Skin of body (tissue), 2 donors: ENCODE measurements around the gene C1D. TPM values are rescaled to one million over a fixed set of nuclear protein-coding genes. Genes with fewer than 3 reads are reported as not detected.

Source experiments
- DNase-seq: peaks from one replicate; lab custom pipeline; 2025; lab: John Stamatoyannopoulos, UW
- total RNA-seq: library from RNA; depleted of rRNA; stranded (reverse); fragments of >200 nt; gene quantifications from one replicate; pipeline ENCODE4 v1.2.3, GENCODE V29; 2014

C1D gene
- total RNA-seq, 1 donor from 2014 or later = 22.9 TPM

DNA sequence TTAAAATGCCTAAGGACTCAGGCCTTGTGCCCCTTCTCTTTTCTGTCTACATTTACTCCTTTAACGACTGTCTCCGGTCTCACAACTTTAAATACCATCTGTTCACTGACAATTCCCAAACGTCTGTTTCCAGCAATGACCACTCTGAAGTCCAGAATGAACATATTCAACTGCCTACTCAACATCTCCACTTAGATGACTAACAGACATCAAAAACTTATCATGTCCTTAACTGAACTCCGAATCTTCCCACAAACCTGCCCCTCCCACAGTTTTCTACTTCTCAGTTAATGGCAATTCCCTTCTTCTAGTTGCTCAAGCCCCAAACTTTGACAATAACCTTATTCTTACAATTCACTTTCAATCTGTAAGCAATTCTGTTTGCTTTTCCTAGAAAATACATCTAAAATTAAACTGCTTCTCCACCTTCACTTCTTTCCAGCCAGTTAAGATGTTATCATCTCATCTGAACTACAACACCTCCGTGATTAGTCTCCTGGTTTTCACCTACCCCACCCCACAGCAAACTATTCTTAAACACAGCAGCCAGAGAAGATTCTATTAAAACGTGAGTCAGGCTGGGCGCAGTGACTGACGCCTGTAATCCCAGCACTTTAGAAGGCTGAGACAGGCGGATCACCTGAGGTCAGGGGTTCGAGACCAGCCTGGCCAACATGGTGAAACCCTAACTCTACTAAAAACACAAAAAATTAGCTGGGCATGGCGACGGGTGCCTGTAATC is 2.8 kb downstream of the C1D start:
- DNase-seq = no peak

DNA sequence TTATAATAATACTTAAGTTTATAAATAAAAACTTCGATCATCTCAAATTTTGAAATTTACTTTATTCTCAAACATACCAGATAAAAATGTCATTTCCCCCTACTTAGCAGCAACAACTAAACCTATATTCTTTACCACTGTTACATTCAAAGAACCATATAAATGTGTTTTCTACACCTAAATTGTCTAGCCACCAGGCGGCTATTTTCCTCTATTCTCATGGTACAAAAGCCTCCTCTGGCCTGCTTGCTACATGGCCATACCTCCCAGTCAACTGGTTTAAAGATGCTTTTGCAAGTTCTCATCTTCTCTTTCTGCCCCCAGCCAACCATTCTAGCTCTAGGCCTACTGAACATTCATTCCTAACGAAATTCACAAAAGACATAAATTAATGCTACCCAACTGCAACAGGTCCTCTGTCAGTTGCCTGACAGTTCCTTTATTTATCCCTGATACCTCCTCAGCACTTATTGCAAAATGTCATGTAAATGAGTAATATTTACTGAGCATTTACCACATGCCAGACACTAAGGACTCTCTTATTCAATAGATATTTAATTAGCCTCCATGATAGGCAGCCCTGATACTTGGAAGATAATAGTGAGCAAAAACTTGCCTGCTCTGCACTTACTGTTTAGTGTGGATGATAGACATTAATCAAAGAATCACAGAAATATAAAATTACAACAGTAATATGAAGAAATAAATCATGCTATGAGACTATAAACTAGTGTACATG is 5.0 kb downstream of the C1D start:
- DNase-seq = no peak

DNA sequence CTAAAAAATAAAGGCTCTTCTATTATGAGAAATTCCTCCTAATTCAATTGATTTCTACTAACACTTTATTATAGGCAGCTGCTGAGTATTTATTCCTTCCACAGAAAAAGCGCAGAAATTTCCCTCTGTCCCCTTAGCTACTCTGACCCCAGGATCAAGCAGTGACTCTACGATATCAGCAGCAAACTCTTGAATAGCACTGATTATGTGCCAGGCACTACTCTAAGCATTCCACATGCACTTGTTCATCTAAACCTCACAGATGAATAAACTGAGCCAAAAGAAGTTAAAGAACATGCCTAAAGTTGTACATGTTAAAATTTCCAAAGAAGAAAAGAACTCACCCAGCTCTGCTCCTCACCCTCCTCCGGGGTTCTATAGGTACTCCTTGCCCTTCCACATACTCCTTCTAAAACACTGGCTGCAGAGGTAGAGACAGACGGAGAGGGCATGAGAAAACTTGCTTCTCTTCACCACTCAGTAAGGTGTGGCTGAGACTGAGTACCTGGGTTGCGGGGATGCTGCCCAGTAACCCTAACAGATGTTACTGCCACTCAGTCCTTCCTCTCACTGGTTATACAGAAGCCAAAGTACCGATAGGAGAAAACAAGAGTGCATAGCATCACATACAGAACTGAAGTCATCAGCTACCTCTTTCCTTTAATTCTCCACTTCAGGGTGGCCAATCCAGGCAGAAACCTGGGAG is 9.9 kb downstream of the C1D start:
- DNase-seq = no peak

DNA sequence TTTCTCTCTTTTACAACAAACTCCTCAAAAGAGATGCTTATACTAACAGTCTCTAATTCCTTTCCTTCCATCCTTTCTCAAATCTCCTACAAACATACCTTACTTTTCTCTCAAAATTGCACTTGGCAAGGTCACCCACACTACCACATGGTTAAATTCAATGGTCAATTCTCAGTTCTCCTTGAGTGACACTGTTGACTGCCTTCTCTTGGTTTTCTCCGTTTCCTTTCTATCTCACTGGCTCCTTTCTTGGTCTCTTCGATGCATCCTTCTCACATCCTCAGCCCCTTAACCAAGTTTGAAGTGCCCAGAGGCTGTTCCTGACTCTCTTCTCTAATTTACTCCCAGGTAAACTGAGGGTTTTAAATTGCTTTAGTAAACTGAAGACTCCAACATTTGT is 12.5 kb downstream of the C1D start:
- no peak for DNase-seq

DNA sequence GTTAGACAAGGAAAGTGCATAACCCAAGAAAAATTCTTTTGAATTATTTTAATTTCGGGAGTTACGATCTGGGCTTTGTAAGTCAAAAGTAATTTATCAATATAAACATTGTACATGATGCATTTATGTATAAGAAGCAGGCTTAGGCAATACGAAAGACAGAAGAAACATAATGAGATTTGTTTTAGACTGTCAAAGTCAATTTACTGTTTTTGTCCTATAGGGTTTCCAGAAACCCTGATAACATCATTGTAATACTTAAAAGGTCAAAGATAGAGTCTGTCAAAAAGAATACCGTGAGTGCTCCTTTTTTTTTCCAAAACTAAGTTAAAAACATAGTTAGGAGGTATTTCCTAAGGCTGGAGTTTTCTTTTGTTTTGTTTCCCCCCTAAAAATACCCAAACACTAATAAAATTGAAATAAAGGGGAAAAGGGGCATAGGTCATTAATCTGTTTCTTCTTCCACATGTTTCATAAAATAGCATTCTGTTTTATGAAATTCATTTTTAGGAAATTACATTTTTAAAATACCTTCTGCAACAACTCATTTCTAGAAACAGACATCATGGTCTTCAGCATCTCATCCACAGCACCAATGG is 16.1 kb downstream of the C1D start:
- no peak for DNase-seq

DNA sequence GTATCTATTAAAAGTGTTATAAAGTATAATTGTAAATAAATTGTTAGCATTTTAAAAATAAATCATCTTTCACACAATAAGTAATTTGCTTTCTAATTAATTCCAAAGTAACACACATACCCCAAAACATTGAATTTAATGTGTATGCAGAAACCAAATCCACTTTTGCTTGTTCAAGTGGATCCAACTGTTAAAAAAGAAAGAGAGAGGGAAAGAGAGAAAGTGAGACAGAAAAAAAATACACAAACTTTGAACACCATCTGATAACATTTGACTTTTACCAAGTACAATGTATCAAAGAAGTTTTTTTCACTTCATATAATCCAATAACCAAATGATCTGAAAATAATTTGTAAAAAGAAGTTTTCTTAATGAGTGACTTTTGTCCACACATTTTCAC is 16.6 kb downstream of the C1D start:
- no peak for DNase-seq

DNA sequence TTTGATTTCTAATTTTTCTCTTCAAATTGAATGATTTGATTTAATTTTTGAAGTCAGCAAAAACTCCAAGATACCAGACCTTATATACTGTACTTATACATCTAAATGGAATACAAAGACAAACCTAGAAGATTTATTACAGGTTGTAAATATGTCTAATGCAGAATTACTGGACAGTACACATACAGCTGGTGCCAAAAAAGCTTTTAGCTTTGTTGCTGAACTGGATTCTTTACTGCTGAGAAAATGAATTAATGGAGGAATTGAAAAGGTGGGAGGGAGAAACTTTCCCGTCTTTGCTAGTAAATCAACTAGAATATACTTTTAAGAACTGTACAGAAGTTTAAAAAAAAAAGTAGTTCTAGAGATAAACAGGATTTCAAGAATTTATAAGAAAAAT is 17.5 kb downstream of the C1D start:
- no peak for DNase-seq

DNA sequence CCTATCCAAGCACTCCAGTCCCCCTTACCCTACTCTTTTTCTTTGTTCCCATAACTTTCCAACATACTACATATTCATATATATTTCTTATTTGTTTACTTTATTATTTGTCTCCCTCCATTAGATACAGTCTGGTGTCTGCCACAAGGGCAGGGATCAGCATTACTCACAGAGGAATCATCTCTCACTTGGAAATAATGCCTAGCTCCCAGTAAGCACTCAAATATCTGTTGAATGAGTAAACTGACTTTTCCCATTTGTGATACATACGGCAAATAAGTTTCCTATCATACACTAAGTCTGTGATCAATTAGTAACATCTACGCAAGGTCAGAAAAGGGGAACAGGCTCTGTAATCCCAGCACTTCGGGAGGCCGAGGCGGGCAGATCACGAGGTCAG is 18.7 kb downstream of the C1D start:
- DNase-seq = no peak

DNA sequence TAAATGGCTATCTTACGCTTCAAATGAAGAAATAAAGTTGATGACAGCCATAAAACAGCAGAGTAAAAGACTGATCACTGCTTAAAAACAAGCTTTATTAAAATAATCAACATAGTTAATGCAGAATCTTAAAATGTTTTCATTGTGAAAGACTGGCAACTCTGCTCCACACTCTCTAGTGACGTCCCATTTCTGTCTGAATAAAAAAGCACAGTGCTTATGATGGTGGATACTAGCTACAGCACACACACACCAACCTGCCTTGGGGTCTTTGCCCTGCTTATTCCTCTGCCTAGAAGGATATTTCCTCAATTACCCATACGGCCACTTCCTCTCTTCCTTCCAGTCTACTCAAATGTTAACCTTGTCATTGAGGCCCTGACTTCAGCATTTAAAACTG is 19.1 kb downstream of the C1D start:
- DNase-seq = no peak

DNA sequence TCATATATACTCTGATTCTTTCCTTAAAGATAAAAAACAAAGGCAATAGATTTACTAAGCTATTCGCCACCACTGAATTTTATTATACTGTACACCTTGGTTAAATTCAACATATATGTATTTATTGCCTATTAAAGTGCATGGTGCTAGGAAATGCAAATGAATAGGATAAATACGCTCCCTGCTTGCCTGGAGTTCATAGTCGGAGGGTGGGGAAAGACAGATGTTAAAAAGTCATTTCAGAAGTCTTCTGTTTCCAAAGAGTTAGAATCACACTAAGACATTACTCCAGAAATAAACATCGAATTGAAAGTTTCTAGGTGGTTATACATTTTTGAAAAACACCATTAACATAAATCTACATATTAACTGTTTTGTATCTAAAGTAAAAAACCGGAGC is 19.8 kb downstream of the C1D start:
- DNase-seq = no peak

DNA sequence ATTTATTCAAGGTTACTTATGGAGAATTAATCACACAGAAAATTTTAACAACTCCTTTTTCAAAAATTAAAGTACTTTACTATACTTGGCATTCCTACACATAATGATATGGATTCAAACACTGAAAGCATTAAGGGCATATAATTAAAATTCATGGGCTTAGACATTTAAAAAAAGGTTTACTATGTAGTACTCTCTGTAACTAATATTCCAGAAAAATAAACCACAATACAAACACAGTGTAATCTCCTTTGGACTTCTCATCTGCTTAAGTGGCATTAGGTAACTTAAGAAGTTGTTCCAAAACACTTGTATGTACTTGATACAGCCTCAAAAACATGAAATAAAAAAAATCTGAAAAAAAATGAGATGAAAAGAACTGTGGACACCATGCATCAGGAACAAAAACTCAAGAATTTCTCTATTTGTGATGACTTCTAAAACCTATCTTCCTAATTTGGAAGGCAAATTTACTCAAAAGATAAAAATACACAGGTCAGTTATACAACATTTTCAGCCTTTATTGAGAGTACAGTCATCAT is 21.0 kb downstream of the C1D start:
- no peak for DNase-seq

DNA sequence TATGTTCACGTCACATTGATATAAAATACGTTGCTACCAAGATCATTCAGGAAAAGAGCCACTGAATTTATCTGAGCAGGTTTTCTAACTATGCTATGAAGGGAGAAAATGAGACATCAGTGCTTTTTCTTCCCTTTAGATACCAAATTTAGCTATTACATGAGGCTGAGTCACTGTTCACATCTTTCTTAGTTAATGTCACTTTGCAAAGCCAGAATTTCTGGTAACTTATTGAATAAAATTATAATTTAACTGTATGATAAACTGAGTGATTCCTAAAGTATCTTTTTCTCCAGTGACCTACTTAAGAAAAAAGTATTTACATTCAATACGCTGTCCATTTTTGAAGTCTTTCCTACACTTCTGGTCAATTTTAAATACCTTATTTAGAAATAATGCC is 22.7 kb downstream of the C1D start:
- no peak for DNase-seq

DNA sequence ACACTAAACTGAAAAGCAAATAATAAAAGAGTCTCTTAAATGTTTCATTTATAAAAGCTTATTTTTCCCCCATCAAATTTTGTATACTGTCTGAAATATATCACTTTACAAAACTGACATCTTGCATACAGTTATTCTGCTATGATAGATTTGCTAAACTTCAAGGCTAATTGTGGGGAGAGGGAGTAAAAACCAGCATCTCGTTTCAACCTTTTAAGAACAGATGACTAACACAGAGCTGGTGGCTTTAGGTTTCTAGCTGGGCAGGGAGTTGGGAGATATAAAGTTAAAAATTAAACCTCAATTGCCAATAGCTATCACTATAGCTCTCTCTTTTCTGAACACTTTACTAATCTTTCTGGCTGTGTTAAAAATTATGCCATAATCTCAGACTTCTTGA is 23.5 kb downstream of the C1D start:
- DNase-seq = no peak

DNA sequence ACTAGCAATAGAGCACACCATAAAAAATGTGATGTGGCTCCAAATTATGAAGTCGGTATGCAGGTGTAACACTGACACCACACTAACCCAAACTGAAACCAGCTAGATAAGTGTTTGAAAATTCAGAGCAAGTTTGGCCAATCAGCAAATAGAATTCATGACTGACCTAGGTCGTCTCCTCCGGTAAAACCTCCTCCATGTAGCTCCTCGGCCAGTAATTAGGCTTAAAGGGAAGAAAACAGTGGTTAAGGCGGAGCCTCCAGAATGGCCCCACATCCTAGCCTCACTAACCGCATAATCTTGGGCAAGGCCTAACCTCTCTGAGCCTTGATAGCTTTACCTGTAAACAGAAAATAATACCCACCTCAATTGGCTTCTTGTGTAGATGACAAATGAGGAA is 30.1 kb downstream of the C1D start:
- no peak for DNase-seq

DNA sequence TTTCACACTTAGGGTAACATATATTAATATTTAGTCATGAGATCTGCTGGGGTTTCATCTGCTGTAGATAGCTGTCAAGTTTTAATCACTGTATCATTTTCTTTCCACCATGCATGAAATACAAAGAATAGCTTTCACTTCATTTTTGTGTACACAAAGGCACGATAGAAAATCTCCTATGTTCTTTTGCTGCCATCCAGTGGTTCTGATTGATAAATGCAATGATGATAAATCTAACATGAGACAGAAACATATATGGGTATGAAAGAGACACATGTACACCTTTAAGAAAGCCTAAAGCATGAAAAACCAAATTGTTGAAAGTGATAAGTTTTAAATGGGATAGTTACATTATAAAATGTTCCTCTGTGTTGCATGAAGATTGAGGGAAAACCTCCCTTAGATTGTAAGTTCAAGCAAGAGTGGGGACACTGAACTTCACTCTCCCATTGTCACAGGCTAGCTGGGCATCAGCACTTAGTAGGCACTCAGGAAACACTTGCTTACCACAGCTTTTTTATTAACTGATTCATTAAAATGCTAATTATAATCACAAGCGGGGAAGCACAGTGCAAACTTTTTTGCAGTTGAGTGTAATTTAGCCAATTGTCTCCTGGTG is 31.2 kb downstream of the C1D start:
- DNase-seq = peak; percentile 50

DNA sequence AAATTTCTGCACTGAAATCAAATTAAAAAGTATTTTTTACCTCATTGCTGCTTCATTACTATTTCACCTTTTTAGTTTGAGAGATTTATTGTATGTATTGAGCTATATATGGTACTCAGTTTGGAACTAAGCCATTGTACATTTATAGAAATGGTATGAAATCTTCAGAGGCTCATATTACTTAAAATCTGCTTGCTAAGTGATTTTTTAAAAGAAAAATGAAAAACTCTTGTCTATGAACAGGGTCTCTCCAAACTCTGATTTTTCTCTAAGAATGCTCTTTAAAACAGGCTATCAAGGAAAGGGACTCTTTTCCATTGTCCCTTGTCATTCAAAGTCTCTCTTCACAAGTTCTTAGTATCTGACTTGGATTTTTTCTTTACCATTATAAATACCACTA is 31.8 kb downstream of the C1D start:
- no peak for DNase-seq

DNA sequence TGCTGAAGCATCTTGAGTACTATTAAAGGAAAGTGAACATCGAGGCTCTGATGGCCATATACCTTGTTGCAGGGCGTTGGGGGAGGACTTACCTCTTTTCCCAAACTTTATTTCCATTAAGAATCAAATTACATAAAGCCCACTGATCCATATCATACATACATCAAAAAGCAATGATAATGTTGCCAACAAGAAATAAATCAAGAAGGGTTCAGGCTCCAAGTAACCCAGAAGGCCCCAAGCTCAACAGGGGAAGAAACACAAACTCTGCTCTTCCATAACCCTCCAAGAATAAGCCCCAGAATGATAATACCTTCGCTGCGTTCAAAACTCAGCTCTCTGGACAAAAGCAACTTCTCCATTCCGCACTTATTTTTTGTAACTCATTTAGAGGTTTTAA is 32.3 kb downstream of the C1D start:
- DNase-seq = no peak

DNA sequence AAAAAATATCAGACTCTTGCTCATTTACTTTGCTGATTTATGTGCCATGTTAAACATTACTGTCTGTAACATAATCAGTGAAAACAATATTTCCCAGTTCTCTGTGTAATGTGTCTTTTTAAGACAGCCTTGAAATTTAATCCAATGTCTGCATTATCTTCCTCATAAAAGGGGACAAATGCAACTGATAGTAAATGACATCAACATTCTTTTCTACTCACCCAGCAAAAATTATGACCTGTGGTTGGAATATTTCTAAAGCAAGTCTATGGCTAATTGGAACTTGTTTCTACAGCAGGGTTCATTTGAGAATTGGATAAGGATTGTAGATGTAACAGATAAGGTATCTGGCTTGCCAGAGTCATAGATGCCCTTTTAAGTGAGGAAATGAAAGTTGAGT is 34.8 kb downstream of the C1D start:
- DNase-seq = no peak

DNA sequence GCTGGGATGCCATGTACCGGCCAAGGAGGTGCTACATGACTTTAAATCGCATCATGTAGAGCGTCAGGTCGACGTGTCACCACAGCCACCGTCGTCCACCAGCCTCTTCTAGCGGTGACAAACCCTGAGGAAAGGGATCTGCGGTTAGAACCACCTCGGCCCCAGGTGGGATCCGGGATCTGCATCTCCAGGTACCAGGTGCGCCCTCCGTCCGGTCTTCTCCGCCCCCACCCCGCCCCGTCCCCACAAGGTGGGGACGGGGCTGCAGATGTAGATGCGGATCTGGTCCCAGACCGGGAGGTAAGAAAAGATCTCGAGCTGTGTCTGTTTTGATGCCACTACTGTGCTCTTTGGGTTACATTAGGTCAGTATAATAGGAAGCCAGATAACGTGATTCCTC is 38.4 kb downstream of the C1D start:
- no peak for DNase-seq

DNA sequence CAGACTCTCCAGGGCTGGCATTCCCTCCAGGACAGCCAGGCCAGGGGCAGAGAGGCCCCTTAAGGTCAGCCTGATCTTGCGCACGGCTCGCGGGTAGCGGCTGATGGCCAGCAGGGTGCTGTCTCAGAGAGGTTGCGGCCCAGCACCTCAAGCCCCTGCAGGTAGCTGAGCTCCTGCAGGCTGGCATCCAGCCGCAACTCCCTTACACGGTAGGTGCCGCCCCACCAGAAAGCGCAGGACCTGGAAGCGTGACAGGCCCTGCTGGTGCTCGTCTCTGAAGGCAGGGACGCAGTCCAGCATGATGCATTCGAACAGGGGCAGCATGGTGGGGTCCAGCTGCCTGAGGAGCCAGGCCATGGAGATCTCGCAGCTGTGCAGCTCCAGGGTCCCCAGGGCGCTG is 38.9 kb downstream of the C1D start:
- no peak for DNase-seq

DNA sequence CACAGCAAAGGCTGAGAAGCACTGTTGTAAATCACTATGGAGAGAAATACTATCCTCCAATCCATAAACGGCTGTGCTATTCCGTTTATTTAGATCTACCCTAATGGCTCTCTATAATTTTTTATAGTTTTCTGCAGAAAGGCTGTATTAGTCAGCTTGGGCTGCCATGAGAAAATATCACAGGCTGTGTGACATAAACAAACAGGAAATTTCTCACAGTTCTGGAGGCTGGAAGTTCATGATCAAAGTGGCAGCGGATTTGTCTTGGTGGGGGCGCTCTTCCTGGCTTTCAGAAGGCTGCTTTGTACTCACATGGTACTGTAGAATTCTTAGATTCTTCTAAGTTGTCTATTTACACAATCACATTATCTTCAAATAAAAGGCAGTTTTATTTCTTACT is 44.1 kb downstream of the C1D start:
- DNase-seq = no peak

DNA sequence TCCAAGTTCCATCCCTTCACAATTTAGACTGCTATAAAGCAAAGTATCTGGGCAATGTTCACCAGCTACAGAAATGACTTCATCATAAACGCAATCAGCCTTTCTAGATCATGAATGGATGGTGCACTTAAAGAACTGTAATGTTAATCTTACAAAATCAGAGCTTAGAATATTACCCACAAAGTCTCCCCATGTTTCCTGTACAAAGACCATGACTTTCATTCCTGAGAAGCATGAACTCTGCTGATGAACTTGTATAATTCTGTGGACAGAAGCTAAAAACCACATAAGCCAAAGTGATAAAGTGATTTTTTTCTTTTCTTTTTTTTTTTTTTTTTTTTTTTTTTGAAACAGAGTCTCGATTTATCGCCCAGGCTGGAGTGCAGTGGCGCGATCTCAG is 53.3 kb downstream of the C1D start:
- no peak for DNase-seq
